Vagina (tissue), 2 donors: ENCODE results near the gene LTC4S.

Experiments used
- CTCF ChIP-seq, 3 experiments: fragments of 450-650 bp in 2 of 3; fragments of 200-600 bp in 1 of 3; sonication (generic) in 1 of 3; IDR thresholded peaks; one replicate each; pipeline ENCODE4 v1.5.1; 2017 to 2019; ENCODE audit warnings: antibody characterized with exemption in 3 of 3, mild to moderate bottlenecking in 2 of 3, moderate library complexity in 2 of 3
- POLR2A ChIP-seq, 2 donors: fragments of 450-650 bp; IDR thresholded peaks; one replicate each; pipeline ENCODE4 v1.6.1; 2017; ENCODE audit warnings: antibody characterized with exemption in 2 of 2, mild to moderate bottlenecking in 2 of 2, moderate library complexity in 2 of 2
- POLR2AphosphoS5 ChIP-seq, 2 donors: sonication (generic); formaldehyde crosslinking; IDR thresholded peaks; one replicate each; pipeline ENCODE4 v1.9.0; 2017; ENCODE audit warnings: antibody characterized with exemption in 2 of 2, mild to moderate bottlenecking in 2 of 2, low read depth in 1 of 2; ENCODE audit not compliant: insufficient read depth in 1 of 2

DNA sequence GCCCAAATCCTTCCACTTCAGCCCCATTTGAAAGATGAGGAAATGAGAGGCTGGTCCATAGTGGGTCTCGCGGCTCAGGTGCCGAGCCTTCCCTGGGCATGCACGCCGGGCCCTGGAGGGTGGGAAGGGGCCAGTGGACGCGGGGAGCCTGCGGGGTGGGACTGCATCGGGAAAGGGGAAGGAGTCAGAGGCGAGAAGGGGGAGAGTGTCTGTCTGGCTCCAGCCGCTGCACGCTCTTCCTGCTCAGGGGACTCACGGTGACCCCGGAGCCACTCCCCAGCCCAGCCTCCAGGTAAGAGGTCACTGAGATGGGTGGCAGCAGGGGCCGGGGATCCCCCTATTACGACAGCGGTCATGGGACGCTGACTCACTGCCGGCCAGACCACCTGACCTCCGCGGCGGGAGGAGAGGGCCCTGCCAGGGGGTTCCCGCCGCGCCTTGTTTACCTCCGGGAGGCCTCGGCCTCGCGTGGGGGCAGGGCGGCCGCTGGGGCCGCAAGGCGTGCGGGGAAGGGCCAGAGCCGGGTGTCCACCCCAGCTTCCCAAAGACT lies 25.0 kb downstream of the LTC4S start:
- peak in 1 of 3 experiments; percentile 4 for TF ChIP-seq CTCF (IDR thresholded peaks at IDR 0.05)
- TF ChIP-seq POLR2A (IDR thresholded peaks at IDR 0.05): peak in 1 of 2 donors; percentile 62
- peak; percentile 97 to 99 for TF ChIP-seq POLR2AphosphoS5 (IDR thresholded peaks at IDR 0.05; ENCODE audit: insufficient read depth in 1 of 2, low read depth in 1 of 2)
